Measurements from ENCODE around the gene ABHD12.

The ABHD12 gene

DNA sequence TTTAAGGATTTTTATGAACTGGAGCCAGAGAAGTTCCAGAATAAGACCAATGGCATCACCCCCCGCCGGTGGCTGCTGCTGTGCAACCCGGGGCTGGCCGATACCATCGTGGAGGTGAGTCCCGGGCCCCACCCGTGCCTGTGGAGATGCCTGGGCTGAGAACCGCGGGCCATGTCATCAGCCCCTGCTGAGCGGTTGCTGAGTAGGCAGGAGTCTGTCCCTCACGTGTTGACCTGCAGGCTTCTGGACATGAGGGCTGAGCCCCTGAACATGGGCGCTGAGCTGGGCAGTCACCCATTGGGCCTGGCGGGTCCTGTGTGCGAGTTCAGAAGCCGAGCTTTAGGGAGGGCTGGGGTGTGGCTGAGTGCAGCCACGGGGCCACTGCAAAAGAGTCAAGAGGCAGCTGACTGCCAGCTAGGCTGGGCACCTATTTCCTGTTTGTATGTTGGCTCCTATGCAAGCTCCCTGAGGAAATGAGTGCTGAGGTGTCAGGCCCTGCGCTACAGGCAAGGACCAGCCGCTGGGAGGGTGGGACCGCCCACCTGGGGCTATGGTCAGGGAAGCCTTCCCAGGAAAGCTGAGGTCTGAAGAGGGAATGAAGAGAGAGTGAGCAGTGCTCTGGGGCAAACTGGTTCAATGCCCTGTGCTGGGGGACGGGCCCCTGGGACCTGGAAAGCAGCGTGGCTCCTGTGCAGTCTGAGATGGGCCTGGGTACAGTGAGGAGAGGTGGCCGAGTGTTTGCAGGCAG is 108.4 kb downstream of the ABHD12 start:
- no peaks in the 10 kb centered on the region for H3K27me3 ChIP-seq (ENCODE audit: control insufficient read depth, insufficient read depth, low read length)
- no peak overlapping the region for H3K4me3 ChIP-seq (ENCODE audit: low read length)
- no peaks in the 10 kb centered on the region; the same call in 1 of the 2 replicates for H3K4me1 ChIP-seq (ENCODE audit: control insufficient read depth, insufficient read depth, low read length)
- peaks cover 38% of the 10 kb centered on the region for H3K36me3 ChIP-seq (ENCODE audit: control insufficient read depth, insufficient read depth, low read length)
- WGBS (ENCODE audit: insufficient coverage, insufficient read length), result no CpG with 5 or more reads among the region's 22 CpGs
- DNase-seq (ENCODE audit: low read depth, low spot score), result no peak
- H3K9me3 ChIP-seq (ENCODE audit: control insufficient read depth, insufficient read depth, low read length), result no peaks in the 10 kb centered on the region
- H3K27ac ChIP-seq (ENCODE audit: low read length), result no peak overlapping the region

DNA sequence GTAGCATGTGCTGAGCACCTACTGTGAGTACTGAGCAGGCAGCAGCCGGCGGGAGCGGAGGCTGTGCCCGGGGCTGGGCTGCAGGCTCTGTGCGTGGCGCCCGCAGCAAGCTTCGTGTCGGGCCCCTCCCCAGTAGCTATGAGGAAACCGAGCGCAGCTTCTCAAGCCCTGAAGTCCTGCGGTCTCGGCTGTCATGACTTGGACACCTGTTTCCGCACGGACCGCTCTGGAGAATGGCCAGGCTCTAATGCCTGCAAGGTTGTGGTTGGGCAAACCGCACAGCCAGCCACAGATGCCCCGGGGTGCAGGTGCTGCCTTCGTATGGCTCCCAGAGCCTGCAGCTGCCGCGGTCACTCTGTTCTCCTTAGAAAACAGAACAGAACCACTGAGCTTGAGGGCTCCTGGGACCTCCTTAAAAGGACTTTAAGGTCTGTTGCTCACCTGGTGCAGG is 109.1 kb downstream of the ABHD12 start:
- no peaks in the 10 kb centered on the region for H3K9me3 ChIP-seq (ENCODE audit: control insufficient read depth, insufficient read depth, low read length)
- no peaks in the 10 kb centered on the region; the same call in 1 of the 2 replicates for H3K4me1 ChIP-seq (ENCODE audit: control insufficient read depth, insufficient read depth, low read length)
- H3K36me3 ChIP-seq (ENCODE audit: control insufficient read depth, insufficient read depth, low read length), result peaks cover 40% of the 10 kb centered on the region
- H3K27me3 ChIP-seq (ENCODE audit: control insufficient read depth, insufficient read depth, low read length), result no peaks in the 10 kb centered on the region
- no CpG with 5 or more reads among the region's 21 CpGs for WGBS (ENCODE audit: insufficient coverage, insufficient read length)
- H3K4me3 ChIP-seq (ENCODE audit: low read length), result no peak overlapping the region
- no peak overlapping the region for H3K27ac ChIP-seq (ENCODE audit: low read length)
- DNase-seq (ENCODE audit: low read depth, low spot score), result no peak

DNA sequence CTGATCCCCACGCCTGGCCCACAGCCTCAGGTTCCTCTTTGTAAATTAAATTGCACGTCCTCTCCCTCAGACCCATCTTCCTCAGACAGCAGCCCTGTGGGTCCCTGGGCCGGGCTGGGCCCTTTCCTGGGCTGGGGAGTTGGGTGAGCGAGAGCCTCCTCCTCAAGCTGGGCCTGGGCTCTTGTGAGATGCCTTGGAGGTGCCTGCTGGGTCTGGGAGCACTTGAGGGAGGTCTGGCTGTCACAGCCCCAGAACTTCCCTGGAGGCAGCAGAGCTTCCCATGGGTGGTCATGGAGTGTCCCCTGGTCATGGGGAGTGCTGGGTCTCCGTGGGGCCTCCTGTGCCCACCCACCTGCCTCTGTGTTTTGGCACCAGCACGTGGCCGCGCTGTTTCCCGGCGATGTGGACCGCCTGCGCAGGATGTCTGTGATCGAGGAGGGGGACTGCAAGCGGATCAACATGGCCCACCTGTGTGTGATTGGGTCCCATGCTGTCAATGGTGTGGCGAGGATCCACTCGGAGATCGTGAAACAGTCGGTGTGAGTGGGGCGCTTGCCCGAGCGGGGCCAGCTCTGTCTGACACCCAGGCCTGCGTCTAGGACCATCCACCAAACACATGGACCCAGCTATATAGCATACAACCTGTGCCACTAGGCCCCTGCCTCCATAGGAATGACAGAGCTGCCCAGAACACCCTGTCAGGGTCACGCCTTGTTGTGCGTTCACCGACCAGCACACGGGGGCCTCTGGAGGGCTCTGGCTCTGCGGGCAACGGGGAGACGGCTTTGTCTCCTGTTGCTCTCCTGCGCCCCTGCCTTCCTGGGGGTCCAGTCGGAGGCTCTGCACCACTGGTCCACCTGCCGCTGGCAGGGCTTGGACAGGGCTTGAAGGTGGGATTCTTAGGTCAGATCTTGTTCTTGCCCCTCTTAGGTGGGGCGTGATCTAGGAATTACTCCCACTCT is 109.8 kb downstream of the ABHD12 start:
- no CpG with 5 or more reads among the region's 33 CpGs for WGBS (ENCODE audit: insufficient coverage, insufficient read length)
- DNase-seq (ENCODE audit: low read depth, low spot score), result no peak

DNA sequence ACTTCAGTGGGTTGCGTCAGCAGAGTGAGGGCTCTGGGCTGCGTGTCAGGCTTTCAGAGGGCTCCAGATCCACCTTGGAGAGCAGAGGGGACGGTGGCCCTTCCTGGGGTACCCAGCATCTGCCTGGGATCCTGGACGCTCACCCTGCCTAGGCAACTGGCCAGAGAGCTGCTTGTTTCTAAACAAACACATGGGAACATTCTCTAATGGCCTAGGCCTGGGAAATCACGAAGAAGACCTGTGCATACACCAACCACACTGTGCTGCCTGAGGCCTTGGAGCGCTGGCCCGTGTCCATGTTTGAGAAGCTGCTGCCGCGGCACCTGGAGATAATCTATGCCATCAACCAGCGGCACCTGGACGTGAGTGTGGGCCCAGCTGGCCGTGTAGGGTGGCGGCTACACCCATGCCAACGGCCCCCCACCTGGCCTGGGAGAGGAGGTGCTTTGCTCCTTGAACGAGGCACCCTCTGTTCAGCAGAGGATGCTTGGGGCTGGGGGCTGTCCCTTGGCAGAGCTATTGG is 110.5 kb downstream of the ABHD12 start:
- no peaks in the 10 kb centered on the region for H3K9me3 ChIP-seq (ENCODE audit: control insufficient read depth, insufficient read depth, low read length)
- H3K36me3 ChIP-seq (ENCODE audit: control insufficient read depth, insufficient read depth, low read length), result peaks cover 33% of the 10 kb centered on the region
- no peak overlapping the region for H3K27ac ChIP-seq (ENCODE audit: low read length)
- H3K27me3 ChIP-seq (ENCODE audit: control insufficient read depth, insufficient read depth, low read length), result no peaks in the 10 kb centered on the region
- H3K4me3 ChIP-seq (ENCODE audit: low read length), result no peak overlapping the region
- no CpG with 5 or more reads among the region's 15 CpGs for WGBS (ENCODE audit: insufficient coverage, insufficient read length)
- no peaks in the 10 kb centered on the region; the same call in 1 of the 2 replicates for H3K4me1 ChIP-seq (ENCODE audit: control insufficient read depth, insufficient read depth, low read length)
- DNase-seq (ENCODE audit: low read depth, low spot score), result no peak

More for the DNA sequence above, 109.8 kb downstream of the ABHD12 start:
- peaks cover 37% of the 10 kb centered on the region for H3K36me3 ChIP-seq (ENCODE audit: control insufficient read depth, insufficient read depth, low read length)
- no peak overlapping the region for H3K27ac ChIP-seq (ENCODE audit: low read length)
- H3K4me3 ChIP-seq (ENCODE audit: low read length), result no peak overlapping the region
- no peaks in the 10 kb centered on the region for H3K27me3 ChIP-seq (ENCODE audit: control insufficient read depth, insufficient read depth, low read length)
- H3K9me3 ChIP-seq (ENCODE audit: control insufficient read depth, insufficient read depth, low read length), result no peaks in the 10 kb centered on the region
- no peaks in the 10 kb centered on the region; the same call in 1 of the 2 replicates for H3K4me1 ChIP-seq (ENCODE audit: control insufficient read depth, insufficient read depth, low read length)

DNA sequence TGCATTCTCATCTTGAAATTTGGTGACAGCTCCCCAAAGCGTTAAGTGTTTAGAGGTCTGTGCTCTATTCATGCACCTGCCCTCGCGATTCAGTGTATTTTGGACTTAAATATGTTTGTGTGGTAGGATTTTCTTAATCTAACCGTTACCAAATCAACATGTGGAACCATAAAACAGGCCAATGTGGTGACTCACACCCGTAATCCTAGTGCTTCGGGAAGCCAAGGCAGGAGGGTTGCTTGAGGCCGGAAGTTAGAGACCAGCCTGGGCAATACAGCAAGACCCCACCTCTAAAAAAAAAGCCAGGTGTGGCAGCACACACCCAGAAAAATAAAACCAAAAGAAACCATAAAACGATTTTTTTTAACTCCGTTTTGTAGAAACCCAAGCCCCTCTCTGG is 111.2 kb downstream of the ABHD12 start:
- H3K4me1 ChIP-seq (ENCODE audit: control insufficient read depth, insufficient read depth, low read length), result no peaks in the 10 kb centered on the region; the same call in 1 of the 2 replicates
- H3K27ac ChIP-seq (ENCODE audit: low read length), result no peak overlapping the region
- no peaks in the 10 kb centered on the region for H3K9me3 ChIP-seq (ENCODE audit: control insufficient read depth, insufficient read depth, low read length)
- no peak overlapping the region for H3K4me3 ChIP-seq (ENCODE audit: low read length)
- no peak for DNase-seq (ENCODE audit: low read depth, low spot score)
- H3K36me3 ChIP-seq (ENCODE audit: control insufficient read depth, insufficient read depth, low read length), result peaks cover 33% of the 10 kb centered on the region
- no peaks in the 10 kb centered on the region for H3K27me3 ChIP-seq (ENCODE audit: control insufficient read depth, insufficient read depth, low read length)
- no CpG with 5 or more reads among the region's 9 CpGs for WGBS (ENCODE audit: insufficient coverage, insufficient read length)

DNA sequence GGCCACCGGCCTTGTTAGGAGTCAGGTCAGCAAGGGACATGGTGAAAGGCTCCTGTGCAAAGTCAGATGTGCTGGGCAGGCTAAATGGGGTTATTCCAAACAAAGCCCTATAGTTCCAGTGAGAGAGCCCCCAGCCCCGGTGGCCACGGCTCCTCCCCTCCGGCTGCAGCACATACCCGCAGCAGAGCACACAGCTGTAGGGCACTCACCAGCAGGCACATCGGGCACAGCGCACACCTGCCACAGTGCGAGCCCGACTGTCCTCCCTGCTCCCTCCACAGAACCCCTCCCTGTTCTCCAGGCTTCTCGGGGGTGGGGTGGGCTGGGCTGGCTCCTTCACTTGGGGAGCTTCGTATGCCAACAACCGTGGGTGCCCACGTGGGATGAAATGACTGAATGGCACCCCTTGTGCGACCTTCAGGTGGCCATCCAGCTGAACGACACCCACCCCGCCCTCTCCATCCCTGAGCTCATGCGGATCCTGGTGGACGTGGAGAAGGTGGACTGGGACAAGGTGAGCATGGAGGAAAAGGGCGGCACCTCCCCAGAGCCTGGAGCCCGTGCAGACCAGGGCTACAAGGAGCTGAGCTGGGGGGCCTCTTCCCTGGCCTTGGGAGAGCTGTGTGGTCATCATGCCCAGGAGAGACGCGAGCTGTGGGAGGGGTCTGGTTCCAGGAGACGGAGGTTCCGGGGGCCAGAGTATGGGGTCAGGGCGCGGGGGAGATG is 111.8 kb downstream of the ABHD12 start:
- no peaks in the 10 kb centered on the region for H3K9me3 ChIP-seq (ENCODE audit: control insufficient read depth, insufficient read depth, low read length)
- no CpG with 5 or more reads among the region's 26 CpGs for WGBS (ENCODE audit: insufficient coverage, insufficient read length)
- H3K4me3 ChIP-seq (ENCODE audit: low read length), result no peak overlapping the region
- no peaks in the 10 kb centered on the region for H3K27me3 ChIP-seq (ENCODE audit: control insufficient read depth, insufficient read depth, low read length)
- H3K36me3 ChIP-seq (ENCODE audit: control insufficient read depth, insufficient read depth, low read length), result peaks cover 27% of the 10 kb centered on the region
- no peak overlapping the region for H3K27ac ChIP-seq (ENCODE audit: low read length)
- no peak for DNase-seq (ENCODE audit: low read depth, low spot score)
- no peaks in the 10 kb centered on the region; the same call in 1 of the 2 replicates for H3K4me1 ChIP-seq (ENCODE audit: control insufficient read depth, insufficient read depth, low read length)

DNA sequence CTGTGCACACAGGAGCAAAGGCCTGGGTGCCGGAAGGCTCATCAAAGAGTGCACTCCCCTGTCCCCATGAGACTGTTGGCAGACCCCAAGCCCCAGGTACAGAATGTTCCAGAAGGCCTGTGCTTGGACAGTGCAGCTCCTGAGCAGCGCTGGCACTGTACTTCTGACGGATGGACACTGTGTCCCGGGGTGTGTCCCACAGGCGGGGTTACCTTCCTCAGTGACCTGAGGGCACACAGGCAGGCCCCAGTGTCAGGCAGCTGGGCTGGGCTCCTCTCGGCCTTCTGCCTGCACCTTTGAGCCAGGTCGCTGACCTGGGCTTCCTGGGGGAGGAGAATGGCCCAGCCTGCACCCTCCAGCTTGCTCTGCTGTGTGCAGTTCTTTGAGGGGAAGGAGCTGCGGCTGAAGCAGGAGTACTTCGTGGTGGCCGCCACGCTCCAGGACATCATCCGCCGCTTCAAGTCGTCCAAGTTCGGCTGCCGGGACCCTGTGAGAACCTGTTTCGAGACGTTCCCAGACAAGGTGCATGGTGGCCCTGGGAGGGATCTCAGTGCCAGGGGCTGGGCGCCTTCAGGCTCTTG is 112.6 kb downstream of the ABHD12 start:
- no peaks in the 10 kb centered on the region for H3K9me3 ChIP-seq (ENCODE audit: control insufficient read depth, insufficient read depth, low read length)
- no peak overlapping the region for H3K27ac ChIP-seq (ENCODE audit: low read length)
- H3K36me3 ChIP-seq (ENCODE audit: control insufficient read depth, insufficient read depth, low read length), result peaks cover 23% of the 10 kb centered on the region
- no peaks in the 10 kb centered on the region; the same call in 1 of the 2 replicates for H3K4me1 ChIP-seq (ENCODE audit: control insufficient read depth, insufficient read depth, low read length)
- no peak for DNase-seq (ENCODE audit: low read depth, low spot score)
- H3K4me3 ChIP-seq (ENCODE audit: low read length), result no peak overlapping the region
- WGBS (ENCODE audit: insufficient coverage, insufficient read length), result no CpG with 5 or more reads among the region's 19 CpGs
- H3K27me3 ChIP-seq (ENCODE audit: control insufficient read depth, insufficient read depth, low read length), result no peaks in the 10 kb centered on the region

DNA sequence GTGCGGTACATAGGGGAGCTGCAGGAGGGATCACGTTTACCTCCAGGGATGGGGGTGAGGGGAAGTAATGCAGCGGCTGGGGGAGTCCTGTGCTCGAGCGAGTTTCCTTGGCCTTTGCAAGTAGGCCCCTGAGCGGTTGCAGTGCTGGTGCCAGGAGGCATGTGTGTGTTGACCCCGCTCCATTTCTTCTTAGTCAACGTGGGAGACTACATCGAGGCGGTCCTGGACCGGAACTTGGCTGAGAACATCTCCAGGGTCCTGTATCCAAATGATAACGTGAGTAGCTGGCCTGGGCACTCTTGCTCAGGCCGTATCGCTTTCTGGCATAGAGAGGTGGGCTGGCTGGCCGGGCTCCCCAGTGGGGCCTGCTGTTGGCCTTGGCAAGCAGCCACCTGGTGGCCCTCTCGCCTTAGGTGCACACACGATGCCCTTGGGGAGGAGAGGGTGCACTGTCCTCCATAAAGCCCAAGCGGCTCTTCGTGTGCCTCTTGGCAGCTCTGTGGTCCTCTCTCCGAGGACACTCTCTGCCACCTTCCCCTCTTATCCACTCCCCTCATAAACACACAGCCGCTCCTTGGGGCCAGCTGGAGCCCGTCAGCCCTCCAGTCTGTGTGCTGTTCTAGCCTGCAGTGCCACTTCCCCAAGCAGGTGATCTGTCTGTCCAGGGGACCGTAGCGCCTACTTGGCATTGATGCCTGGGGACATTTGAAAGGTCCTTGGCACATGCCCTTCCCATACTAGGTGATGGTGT is 113.4 kb downstream of the ABHD12 start:
- no peak for DNase-seq (ENCODE audit: low read depth, low spot score)
- Histone ChIP-seq H3K9me3 (ENCODE audit: control insufficient read depth, insufficient read depth, low read length) (no peaks in the 10 kb centered on the region), H3K27ac (ENCODE audit: low read length) (no peak overlapping the region), H3K27me3 (ENCODE audit: control insufficient read depth, insufficient read depth, low read length) (no peaks in the 10 kb centered on the region), H3K4me3 (ENCODE audit: low read length) (no peak overlapping the region), H3K36me3 (ENCODE audit: control insufficient read depth, insufficient read depth, low read length) (peaks cover 20% of the 10 kb centered on the region), H3K4me1 (ENCODE audit: control insufficient read depth, insufficient read depth, low read length) (no peaks in the 10 kb centered on the region)
- no CpG with 5 or more reads among the region's 24 CpGs for WGBS (ENCODE audit: insufficient coverage, insufficient read length)

DNA sequence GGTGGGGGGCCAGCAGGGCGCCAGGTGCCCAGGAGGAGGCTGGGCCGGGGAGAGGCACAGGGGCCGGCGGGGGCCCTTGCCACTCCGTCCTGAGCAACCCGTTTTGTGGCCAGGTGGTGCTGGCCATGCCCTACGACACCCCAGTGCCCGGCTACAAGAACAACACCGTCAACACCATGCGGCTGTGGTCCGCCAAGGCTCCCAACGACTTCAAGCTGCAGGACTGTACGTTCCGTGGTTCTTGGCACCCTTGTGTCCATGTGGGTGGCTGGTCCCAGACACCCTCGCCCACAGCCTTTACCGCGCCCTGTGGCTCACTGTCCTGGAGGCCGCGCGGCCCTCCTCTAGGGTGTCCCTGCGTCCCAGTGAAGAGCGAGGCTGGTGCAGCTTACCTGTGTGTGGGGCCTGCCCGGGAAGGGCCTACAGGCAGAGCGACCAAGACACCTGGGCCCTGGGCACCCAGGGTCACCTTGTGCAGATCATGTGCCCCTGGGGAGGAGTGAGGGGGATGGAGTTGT is 114.0 kb downstream of the ABHD12 start:
- DNase-seq (ENCODE audit: low read depth, low spot score), result no peak
- Histone ChIP-seq H3K4me3 (ENCODE audit: low read length) (no peak overlapping the region), H3K27me3 (ENCODE audit: control insufficient read depth, insufficient read depth, low read length) (no peaks in the 10 kb centered on the region), H3K4me1 (ENCODE audit: control insufficient read depth, insufficient read depth, low read length) (no peaks in the 10 kb centered on the region), H3K9me3 (ENCODE audit: control insufficient read depth, insufficient read depth, low read length) (no peaks in the 10 kb centered on the region), H3K36me3 (ENCODE audit: control insufficient read depth, insufficient read depth, low read length) (peaks cover 19% of the 10 kb centered on the region), H3K27ac (ENCODE audit: low read length) (no peak overlapping the region)
- no CpG with 5 or more reads among the region's 24 CpGs for WGBS (ENCODE audit: insufficient coverage, insufficient read length)
